ENCODE results near the gene OXTR.
"Not testable (repeated sequence)": the region's sequence is repeated elsewhere in the genome, so short reads cannot be mapped to it uniquely, and the experiment has no call there.

The OXTR gene

DNA sequence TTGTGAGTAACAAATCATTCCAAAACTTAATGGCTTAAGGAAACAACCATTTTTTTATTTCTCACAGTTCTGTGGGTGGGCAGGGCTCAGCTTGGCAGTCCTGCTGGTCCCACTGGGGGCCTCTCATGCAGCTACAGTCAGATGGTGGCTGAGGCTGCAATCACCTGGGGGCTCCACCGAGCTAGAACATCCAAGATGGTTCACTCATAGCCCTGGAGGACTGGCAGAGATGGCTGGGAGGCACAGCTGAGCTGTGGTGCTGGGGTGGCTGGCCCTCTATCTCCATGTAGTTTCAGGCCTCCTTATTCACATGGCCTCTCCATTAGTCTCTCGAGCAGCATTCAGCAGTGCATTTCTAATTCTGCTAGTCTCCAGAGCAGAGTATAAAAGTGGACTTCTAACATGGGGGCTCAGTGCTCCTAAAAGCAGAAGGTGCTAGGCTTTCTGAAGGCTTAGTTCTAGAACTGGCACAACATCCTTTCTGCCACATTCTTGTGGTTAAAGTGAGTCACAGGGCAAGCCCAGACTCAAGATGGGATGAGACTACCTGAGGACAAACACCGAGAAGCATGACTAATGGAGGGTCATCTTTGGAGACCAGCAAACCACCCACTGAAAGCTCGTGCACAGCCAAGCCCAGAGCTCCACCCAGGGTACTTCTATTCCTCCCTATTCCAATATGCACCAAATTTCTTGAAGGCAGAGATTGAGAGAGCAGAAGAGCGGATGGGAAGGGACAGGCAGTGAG is 29.5 kb downstream of the OXTR start:
- no peak for DNase-seq

DNA sequence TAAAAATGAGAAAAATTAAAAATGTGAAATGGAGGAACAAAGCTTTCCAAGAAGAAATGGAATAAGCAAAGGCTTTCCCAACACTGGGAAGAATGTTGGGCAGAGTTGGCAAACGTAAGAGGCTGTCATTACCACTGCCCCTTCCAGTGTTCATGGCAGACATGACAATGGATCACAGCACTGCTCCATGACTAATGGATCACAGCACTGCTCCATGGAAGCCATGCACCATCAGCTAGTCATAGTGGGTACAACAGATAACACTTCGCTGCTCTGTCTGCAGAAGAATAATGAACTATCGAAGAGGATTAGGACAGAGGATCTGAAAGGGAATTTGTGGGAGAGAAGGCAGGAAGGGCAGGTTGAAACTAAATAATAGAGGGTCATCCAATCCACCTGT is 30.8 kb downstream of the OXTR start:
- no peak for DNase-seq

DNA sequence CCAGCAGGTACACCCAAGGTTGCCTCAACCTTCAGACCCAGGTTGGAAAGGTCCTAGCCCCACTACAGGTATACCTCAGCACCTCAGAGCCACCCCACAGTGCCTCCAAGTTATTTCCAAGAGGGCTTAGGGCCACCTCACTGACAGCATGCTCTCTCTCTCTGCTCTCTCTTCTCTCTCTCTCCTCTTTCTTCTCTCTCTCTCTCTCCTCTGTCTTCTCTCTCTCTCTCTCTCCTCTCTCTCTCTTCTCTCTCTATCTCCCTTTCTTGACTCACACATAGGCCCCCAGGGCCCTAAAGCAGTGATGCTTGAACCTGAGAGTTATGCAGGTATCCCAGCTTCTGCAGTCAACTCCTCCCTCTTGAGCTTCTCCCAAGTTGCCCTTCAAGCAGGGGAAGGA is 31.6 kb downstream of the OXTR start:
- DNase-seq = no peak

DNA sequence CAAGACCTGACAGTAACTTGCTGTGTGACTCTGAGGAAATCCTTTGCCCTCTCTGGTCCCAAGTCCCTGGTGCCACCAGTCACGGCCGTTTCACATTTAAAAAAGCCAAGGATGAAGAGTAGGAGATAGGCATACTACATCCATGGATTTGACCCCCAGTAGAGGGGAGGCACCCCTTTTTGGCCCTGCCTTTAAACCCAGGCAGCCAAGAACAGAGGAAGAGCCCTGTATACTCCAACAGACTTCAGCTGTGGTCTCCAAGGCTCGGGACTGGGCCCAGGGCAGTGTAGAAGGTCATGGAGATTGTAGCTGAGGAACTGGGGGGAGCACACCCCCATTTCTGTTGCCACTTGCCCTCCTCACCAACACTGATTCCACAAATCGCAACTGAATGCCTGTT is 32.1 kb downstream of the OXTR start:
- no peak for DNase-seq

DNA sequence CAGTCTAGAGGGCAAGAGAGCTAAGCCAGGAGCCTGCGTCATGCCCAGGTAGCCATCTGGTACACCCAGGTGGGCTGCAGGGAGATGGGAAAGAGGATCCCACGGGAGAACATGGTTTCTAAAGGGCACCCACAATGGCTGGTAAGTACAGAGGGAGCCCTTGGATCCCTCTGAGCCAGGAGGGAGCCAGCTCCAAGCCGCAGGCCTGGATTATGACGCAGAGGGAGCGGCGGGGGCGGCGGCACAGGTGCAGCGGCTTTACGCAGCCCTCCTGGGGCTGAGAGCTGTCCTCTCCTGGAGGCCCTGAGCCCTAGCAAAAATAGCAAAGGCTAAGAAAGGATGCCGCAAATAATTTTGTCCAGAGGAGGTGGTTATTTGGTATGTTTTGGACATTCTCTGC is 33.0 kb downstream of the OXTR start:
- no peak for DNase-seq

DNA sequence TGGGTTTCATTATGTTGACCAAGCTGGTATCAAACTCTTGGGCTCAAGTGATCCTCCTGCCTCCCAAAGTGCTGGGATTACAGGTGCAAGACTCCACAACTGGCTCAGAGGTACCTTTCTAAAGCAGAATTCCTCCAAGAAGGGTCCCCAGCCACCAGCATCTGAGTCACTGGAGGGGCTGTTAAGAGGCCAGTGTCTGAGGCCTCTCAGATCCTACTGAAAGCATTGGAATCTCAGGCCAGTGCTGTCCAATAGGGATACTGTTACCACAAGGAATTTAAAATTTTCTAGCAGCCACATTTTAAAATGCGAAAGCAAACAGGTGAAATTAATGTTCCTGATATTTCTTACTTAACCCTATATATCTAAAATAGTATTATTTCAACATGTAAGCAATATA is 34.5 kb downstream of the OXTR start:
- DNase-seq = no peak

DNA sequence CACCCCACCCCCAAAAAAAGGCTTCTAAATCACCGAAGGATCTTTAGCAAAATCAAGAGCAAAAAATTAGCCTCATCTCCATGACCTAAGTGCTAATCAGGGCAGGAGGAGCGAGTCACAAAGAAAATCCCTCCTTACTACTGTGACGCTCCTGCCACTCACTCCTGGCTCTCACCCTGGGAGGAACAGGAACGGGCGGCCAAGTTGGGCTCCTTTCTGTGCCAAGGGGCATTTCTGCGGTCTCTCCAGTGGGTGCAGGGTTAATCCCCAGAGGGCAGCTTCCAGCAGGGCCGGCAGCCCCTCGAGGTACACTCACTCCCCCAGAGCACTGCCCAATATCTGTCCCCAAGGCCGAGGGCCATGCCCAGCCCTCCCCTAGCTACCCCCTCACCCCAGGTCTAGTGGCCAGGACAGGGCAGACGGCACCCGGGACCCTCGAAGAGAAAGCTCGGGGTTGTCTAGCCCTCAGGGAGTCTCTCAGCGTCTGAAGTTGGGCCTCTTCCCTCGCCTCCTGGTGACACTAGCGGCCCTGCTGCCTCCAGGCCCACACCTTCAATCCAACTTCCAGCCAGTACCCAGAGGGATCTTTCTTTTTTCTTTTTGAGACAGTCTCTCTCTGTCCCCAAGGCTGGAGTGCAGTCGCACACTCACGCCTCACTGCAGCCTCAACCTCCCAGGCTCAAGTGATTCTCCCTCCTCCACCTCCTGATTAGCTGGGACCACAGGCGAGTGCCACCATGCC is 35.1 kb downstream of the OXTR start:
- no peak for DNase-seq

DNA sequence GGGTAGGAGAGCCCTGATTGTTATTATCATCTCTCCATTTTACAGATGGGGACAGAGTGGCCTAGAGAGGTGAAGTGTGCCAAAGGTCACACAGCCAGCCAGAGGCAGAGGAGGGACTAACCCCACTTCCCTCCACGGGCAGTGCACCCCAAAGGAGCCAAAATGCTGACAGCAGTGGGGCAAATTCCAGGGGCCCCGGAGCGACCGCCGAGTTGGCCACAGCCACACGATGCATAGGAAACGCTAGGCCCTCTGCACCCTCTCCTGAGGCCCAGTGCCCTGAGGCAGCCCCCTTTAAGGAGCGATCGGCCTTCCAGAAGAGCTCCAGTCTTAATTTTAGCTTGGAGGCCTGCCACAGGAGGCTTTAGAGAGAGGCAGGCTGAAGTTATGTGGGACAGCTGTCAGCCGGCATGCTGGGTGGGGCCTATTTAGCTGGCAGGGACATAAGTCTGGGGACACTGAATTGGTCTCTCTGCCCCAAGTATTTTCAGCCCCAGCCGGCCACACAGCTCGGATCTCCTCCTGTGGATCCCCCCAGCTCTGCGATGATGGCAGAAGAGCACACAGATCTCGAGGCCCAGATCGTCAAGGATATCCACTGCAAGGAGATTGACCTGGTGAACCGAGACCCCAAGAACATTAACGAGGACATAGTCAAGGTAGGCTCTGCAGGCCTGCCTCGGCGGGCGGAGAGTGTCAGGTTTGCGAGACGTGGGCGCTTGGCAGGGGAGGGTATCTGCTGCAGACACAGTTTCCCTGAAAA is 35.9 kb downstream of the OXTR start, which contains the start of gene CAV3:
Gene CAV3, plus strand, starts transcription at position 471 of the 763 bp plus-strand sequence. Its CDS starts 75 bp downstream, at position 546.
- no peak for DNase-seq

DNA sequence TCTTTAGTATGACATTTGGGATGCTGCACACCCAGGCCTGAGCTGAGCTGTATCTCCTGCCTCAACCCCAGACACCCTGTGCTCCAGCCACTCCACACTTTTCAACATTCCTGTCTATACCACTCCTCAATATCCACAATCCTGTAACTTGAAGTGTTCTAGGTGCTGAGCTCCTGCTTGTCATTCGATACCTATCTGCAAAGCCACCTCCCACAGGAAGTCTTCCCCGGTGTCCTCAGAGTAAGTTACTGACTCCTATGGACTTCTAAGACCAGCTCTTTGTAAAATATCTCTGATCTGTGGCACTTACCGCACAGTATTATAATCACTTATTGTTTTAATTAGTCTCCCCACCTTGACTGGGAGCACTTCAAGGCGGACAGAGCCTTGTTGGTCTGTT is 37.0 kb downstream of the OXTR start:
- no peak for DNase-seq

DNA sequence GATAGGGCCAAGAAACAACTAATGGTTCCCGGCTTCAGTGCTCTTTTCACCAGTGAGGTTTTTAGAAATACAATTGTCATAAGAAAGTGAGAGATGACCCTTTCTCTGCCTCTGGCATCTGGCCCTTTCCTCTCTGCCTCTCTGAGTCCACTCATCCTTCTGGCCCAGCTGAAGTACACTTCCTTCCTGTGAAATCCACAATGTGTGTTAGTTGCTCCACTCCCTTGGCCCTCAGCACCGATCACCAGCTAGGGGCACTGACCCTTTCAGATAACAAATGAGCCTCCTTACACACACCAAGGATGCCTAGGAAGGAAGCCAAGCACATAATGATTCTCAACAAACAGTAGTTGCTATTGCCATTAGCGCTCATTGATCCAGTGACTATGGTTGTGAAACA is 38.8 kb downstream of the OXTR start:
- DNase-seq = no peak

DNA sequence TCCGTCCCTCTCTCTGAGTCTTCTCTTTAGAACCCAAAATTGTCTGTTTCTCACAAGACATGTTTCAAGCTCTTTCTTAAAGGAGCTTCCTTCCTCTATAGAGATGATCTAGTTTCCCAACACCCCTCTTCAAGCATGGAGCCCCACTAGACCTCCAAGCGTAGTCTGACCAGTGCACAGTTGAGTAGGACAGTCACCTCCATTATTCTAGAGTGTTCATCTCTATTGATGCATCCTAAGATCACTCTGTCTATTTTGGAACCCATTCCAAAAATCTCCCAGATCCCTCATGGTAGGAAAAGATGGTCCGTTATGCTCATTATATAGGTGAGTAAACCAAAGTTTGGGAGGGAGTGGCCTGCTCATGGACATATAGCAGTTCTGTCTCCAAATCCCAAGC is 39.9 kb downstream of the OXTR start:
- no peak for DNase-seq

DNA sequence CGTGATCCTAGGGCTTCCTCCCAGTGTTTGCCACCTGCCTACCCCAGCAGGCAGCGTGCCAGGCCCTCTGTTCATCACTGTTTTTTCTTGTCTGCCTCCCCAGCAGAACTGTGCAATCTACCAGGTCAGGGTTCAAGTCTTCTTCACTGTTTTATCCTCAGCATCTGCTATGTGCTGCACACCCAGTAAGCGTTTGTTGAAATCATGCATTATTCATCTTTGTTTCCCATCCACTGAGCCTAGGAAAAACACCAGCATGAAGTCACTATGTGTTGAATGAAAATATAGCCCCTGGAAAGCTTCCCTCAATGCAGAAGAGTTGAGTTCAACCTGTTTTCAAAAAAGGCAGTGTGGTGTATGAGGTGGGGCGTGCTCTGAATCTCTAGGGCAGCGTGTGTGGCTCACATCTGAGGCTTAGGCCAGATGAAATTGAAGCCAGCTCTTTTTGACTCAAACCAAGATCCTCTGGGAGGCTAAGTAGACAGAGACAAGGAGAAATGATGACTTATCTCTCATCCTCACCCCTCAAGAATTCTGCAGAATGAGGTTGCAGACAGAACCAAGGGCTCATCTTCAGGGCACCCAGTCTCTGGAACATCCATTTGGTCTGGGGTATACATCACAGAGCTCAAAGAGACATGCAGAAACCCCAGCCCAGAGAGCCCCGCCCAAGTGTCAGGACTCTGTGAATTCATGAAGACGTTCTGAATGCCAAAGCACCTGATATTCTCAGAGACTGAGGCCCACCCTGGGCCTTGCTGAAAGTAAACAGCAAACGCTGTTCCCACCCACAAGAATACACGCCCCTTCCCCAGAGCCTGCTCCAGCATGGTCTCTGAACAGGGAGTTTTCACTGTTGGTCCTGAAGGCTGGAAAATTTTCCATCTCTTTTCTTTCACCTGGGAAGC is 41.6 kb downstream of the OXTR start:
- DNase-seq = peak; percentile 52

DNA sequence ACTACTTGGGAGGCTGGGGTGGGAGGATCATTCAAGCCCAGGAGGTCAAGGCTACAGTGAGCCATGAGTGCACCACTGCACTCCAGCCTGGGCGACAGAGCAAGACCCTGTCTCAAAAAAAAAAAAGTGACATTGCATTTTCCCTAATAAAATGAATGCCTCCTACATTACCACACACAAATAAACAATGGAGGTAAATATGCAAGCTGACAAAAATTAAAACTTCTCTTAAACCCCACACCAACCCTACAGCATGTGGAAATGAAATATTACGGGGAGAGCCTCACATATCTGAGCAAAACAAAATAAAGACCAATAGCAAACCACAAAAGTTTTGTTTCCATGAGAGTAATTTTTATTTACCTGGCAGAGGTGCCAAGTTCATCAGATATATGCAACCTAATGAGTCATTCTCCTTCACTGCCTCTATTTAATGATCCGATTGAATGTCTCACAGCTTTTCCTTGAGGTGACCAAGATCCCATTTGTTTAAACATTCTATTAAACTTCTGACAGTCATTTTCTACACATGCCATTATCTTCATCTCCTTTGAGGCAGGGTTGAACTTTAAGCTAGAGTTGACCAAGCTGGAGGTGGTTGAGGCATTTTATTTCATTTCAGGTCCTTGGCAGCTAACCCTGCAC is 45.2 kb downstream of the OXTR start:
- no peak for DNase-seq

DNA sequence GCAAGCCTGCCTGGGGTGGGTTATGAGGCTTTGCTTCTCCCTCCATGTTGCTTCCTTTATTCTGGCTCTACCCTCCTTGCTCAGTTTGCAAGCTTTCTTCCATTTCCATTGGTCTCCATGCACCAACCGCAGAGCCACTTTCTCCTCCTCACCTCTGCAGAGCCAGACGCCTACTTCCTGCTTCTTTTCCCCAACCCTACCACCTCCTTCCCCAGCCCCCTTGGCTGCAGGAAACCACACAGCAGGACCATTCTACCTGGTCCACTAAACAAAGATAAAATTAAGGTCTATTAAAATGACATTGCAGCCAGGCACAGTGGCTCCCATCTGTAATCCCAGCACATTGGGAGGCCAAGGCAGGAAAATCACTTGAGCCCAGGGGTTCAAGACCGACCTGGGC is 45.8 kb downstream of the OXTR start:
- DNase-seq = no peak

DNA sequence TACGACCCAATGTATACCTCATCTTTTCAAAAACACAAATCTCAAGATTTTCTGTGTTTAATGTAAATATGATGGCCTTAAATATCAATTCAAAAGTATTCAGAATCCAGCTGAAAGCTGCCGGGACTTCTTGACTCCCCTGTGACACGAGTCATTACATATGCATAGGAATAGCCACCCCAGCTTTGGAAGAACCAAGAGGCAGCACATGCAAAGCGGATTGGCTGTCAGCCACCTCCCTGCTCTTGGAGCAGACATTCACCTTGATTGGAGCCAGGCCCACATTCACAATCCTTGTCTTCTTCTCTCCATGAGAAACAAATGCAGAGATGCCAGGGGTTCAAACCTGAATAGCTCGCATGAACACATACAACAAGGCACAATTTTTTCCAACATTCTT is 46.6 kb downstream of the OXTR start:
- DNase-seq = no peak

DNA sequence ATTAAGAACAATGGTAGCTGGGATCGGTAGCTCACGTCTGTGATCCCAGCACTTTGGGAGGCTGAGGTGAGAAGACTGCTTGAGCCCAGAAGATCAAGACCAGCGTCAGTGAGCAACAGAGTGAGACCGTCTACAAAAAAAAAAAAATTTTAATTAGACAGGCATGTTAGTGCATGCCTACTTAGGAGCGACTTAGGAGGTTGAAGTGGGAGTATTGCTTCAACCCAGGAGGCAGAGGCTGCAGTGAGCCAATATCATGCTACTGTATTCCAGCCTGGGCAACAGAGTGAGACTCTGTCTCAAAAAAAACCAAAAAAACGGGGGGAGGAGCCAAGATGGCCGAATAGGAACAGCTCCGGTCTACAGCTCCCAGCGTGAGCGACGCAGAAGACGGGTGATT is 53.7 kb downstream of the OXTR start:
- not testable (repeated sequence) for DNase-seq

DNA sequence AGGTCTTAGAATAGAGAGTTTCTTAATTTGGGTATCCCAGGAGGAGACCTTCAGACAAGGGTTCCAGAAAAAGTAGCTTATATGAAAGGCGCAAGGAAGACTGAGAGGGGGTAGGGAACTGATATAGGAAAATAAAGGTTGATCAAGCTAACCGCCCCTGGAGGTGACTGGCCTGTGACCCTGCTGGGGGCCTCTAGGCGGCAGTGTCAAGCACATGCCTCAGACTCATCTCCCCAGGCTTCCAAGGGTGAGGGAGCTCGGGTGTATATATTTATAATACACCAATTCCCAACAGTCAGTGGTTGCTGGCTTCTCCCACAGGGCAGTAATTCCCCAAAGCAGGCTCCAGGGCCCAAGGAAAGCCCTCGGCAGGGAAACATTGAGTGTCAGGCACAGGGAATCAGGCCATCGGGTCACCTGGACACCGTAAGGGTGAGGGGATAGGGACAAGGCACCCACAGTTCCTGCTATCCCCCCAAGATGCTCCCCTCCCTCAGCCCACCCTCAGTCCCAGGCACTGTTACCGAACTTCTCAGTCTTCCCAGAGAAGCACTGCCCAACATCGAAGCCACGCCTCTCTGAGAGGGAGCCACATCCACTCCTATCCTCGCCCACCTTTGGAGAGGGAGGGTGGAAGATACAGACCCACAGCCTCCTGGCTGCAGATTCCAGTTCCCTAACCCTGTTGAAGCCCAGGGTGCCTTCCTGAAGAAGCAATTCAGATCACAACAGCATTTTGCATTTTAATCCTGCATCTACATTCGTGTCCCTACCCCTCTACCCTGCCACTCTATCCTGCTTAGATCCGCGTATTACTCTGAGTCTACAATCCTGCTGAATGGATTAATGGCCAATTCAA is 55.3 kb downstream of the OXTR start:
- no peak for DNase-seq

DNA sequence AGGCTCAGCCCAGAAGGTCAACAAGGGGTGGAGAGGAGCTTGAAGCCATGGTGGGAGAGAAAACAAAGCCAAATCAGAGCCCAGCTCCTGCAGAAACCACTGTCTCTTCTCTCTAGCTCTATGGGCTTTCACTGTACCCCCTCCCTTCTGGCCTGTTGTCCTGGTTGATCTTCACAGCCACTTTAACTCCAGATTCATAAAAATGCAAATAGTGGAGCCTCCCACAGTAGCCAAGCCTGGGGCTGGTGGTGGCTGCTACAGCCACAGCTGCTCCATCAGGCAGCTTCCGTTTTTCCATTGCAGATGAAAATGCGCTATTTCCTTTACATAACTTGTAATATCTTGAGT is 56.5 kb downstream of the OXTR start:
- DNase-seq = peak; percentile 67

DNA sequence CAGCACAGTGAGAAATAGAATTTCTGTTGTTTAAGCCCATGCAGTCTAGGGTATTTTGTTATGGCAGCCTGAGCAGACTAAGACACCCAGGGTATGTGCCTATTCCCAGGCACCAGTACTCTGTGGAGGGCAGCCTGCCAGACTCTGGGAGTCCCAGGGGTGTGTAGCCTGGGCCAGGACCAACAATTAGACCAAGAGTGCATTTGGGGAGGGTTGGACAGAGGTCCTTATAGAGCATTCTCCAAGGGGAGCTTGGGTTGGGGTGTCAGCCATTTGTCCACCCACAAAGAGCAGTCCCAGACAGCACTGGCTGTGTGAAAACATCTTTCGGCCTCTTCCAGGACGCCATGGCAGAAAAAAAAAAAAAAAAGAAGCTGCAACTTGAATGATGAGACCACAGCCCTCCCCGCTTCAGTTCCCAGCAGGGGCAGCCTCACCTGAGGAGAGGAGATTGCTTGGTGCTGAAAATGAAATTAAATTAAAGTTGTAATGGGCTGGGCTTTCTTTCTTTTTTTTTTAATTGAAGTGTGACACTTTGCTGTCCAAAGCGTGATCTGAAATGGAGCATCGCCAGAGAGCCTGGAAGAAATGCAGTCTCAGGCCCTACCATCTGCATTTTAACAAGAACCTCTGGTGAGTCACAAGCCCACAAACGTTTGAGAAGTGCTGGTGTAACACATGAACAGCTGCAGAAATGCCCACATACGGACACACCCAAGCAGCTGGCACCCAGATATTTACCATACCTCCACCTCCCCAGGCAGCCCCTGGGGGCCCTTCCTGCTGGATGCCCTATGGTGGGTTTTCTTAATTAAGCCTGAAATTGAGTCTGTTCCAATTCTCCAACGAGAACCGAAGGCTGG is 57.1 kb downstream of the OXTR start:
- peak; percentile 67 for DNase-seq

DNA sequence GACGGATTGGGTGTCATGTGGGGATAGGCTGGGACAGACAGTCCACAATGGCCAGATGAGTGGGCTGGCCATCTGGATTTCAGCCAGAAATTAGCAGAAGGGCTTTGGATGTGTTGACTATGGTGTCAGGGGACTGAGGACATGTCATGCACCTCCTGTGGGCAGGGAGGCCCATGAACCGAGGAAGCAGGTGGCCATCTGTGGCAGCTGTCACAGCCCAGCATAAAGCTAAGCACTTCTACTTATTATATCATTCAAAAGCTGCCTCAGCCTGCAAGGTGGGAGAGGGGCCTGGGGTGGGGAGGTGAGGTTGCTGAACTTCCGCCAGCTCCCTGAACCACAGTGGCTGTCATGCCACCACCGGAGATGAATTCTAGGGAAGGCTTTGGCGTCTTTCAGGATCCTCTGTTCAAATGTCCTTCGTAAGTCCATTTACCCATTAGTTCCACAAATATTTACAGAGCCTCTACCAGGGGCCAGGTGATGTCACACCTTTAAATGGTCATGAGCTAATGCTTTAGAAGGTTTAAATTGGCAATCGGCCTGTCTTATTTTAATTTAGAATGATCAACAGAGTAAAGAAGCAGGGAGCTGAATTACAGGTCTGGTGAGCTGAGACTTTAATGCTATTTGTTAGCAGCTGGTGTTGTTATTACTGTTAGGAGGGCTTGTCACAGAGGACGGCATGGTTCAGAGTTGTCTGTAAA is 59.5 kb downstream of the OXTR start:
- DNase-seq = peak; percentile 97
